ENCODE measurements around the gene UBE2E2. TPM values are rescaled to one million over a fixed set of nuclear protein-coding genes. Genes with fewer than 3 reads are reported as not detected.

Gene UBE2E2
- total and polyA plus RNA-seq, 7 experiments from 2014 or later = 2.4 to 28.8 (median 15.3) TPM

DNA sequence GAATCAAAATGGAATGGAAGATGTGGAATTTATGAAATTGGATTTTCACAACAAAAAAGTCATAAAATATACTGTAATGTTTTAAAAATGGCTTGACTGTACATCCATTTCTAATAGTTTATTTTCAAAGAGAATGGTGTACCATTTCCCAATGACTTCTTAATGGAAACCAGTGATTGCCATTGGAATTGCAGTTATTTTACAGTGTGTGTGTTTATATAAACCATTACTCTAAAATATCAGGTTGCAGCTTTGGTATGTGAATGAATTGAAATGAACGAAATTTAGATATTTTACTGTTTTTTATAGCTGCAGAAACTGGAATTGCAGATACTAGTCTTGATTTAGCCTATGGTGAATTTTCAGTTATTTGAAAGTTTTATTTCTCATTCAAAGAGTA is 165.6 kb downstream of the UBE2E2 start:
- peaks cover under 1 to 21% (median 12%) of the 10 kb centered on the region in 11 donors for H3K9me3 Mint-ChIP-seq
- Histone ChIP-seq H3K9me3 (ENCODE audit: control insufficient read depth in 2 of 3, low read length in 3 of 3) (peaks cover 0 to 3% (median 0%) of the 10 kb centered on the region in 3 experiments), H3K4me1 (ENCODE audit: control insufficient read depth in 2 of 2, insufficient read depth in 2 of 2, low read length in 2 of 2) (no peaks in the 10 kb centered on the region), H3K36me3 (ENCODE audit: control insufficient read depth in 2 of 3, insufficient read depth in 3 of 3, low read length in 3 of 3) (no peaks in the 10 kb centered on the region), H3K4me3 (ENCODE audit: low read length) (no peak overlapping the region), H3K27ac (ENCODE audit: low read depth, low read length) (no peak overlapping the region), H3K27me3 (ENCODE audit: control insufficient read depth in 2 of 2, insufficient read depth in 2 of 2, low read length in 2 of 2) (no peaks in the 10 kb centered on the region)
- no peak overlapping the region for H3K4me3 Mint-ChIP-seq
- peaks cover 0 to 4% (median 0%) of the 10 kb centered on the region in 5 donors for H3K27me3 Mint-ChIP-seq
- DNase-seq (no peak), ATAC-seq (no peak)
- intact Hi-C loops (cut with micrococcal nuclease) = no loop called here
- POLR2A ChIA-PET = interaction anchor here (0.7 kb wide), 1 partner anchor 209 kb away, joined by 3 read pairs; no protein-coding TSS in a partner anchor
- H3K36me3 Mint-ChIP-seq = peaks cover 0 to 7% (median 4%) of the 10 kb centered on the region in 5 donors
- CTCF ChIA-PET = interaction anchor here (0.6 kb wide), 1 partner anchor 33 kb away, joined by 4 read pairs; no protein-coding TSS in a partner anchor
- peaks cover 0 to 8% (median 0%) of the 10 kb centered on the region in 7 donors for H3K4me1 Mint-ChIP-seq
- no peak overlapping the region for H3K27ac Mint-ChIP-seq

DNA sequence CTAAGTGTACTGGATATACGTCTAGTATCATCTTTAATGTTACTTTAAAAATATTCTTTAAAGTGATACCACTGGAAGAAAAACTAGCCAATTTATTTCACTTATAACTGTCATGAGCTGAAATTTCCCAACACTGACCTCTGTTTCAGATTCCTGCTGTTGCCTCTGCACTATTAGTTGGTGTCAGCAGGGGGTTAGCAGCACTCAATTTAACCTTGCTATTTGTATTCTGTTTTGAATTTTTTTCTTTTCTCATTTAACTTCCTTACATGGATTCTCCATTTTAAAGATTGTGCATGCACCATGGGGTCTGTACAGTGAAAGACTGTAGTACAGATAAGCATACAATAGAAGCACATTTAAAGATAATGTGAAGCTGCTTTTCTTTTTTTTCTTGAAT is 169.2 kb downstream of the UBE2E2 start:
- POLR2A ChIA-PET = no interaction called here

DNA sequence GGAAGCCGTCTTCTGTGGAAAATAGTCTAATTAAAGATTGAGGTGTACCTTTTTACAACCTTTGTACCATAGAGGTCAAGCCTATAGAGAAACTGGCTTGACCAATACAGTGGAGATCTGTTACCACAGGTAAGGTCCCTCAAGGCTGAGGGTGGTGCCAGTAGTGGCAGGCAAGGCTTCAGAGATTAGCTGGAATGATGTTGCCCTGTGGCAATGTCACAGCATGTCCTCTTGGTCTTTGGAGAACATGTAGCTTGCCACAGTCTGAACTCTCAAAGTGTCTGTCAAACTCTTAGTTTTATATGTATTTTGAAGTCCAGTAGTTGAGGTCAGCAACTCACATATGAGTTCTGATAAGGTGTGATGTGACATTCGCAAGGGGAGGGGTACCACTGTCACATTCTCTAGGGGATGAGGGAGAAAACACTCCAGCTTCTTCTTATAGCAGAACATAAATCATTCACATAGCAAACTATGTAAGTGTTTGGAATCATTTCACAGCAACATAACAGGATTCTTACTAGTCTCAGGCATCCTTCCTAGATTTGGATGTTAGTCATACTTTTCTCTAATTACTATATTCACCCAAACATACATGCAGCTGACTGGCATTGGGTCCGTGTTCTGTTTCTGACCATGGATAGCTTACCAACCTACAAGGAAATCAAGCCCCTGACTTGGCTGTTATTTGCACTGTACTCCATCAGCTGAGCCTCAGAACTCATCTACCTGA is 173.6 kb downstream of the UBE2E2 start:
- H3K4me3 Mint-ChIP-seq = no peak overlapping the region
- H3K27ac Mint-ChIP-seq = no peak overlapping the region
- ChIA-PET CTCF (no interaction called here), POLR2A (no interaction called here)
- H3K9me3 Mint-ChIP-seq = peaks cover 0 to 3% (median 0%) of the 10 kb centered on the region in 11 donors
- H3K27ac ChIP-seq (ENCODE audit: low read depth, low read length) = no peak overlapping the region
- DNase-seq (no peak), ATAC-seq (no peak)
- no peaks in the 10 kb centered on the region for H3K36me3 ChIP-seq (ENCODE audit: control insufficient read depth in 2 of 3, insufficient read depth in 3 of 3, low read length in 3 of 3)
- H3K27me3 Mint-ChIP-seq = no peaks in the 10 kb centered on the region
- H3K4me3 ChIP-seq (ENCODE audit: low read length) = no peak overlapping the region
- H3K9me3 ChIP-seq (ENCODE audit: control insufficient read depth in 2 of 3, low read length in 3 of 3) = no peaks in the 10 kb centered on the region
- H3K36me3 Mint-ChIP-seq = no peaks in the 10 kb centered on the region
- intact Hi-C loops (cut with micrococcal nuclease) = no loop called here
- H3K27me3 ChIP-seq (ENCODE audit: control insufficient read depth in 2 of 2, insufficient read depth in 2 of 2, low read length in 2 of 2) = no peaks in the 10 kb centered on the region
- peaks cover 0 to 23% (median 13%) of the 10 kb centered on the region in 7 donors for H3K4me1 Mint-ChIP-seq
- no peaks in the 10 kb centered on the region for H3K4me1 ChIP-seq (ENCODE audit: control insufficient read depth in 2 of 2, insufficient read depth in 2 of 2, low read length in 2 of 2)

More for the DNA sequence above, 169.2 kb downstream of the UBE2E2 start:
- ATAC-seq (no peak), DNase-seq (no peak)
- CTCF ChIA-PET = no interaction called here
- no peaks in the 10 kb centered on the region for H3K9me3 ChIP-seq (ENCODE audit: control insufficient read depth in 2 of 3, low read length in 3 of 3)
- Mint-ChIP-seq H3K27me3 (peaks cover 0 to 4% (median 0%) of the 10 kb centered on the region in 5 donors), H3K9me3 (peaks cover 0 to 5% (median 0%) of the 10 kb centered on the region in 11 donors), H3K4me3 (no peak overlapping the region), H3K36me3 (peaks cover 0 to 3% (median 0%) of the 10 kb centered on the region in 5 donors), H3K4me1 (peaks cover 0 to 16% (median 7%) of the 10 kb centered on the region in 7 donors), H3K27ac (no peak overlapping the region)
- H3K27ac ChIP-seq (ENCODE audit: low read depth, low read length) = no peak overlapping the region
- no peak overlapping the region for H3K4me3 ChIP-seq (ENCODE audit: low read length)
- intact Hi-C loops (cut with micrococcal nuclease) = no loop called here
- H3K36me3 ChIP-seq (ENCODE audit: control insufficient read depth in 2 of 3, insufficient read depth in 3 of 3, low read length in 3 of 3) = no peaks in the 10 kb centered on the region
- no peaks in the 10 kb centered on the region for H3K4me1 ChIP-seq (ENCODE audit: control insufficient read depth in 2 of 2, insufficient read depth in 2 of 2, low read length in 2 of 2)
- no peaks in the 10 kb centered on the region for H3K27me3 ChIP-seq (ENCODE audit: control insufficient read depth in 2 of 2, insufficient read depth in 2 of 2, low read length in 2 of 2)

DNA sequence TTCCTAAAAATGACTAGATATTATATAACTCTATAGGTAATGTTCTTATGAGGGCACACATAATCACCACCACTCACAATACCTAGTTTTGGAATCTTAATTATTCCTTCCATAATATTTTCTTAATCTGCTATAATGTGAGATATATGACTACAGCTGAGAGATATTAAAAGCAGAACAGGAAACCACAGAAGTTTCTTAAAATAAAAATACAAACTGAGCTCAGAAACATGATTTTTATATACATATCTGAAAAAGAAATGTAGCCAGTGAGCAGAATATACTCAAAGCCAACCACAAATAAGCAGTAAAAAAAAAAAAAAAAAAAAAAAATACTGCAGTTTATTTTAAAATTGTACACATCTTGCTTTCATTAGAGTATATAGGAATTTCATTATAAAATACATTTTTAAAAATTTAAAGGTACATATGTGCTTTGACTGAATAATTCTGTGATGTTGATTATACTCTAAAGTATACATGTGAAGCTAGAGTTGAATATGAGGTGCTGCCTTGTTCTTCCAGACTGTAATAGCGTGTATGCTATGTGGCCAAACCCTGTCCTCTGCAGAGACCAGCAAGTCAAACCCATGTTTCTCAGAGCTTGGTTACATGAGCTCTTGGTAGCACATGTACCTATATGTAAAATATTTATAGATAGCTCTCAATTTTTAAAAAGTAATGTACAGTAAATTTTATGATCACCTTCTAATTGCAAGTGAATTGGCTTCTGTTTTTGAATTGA is 175.0 kb downstream of the UBE2E2 start:
- peaks cover 0 to 3% (median 0%) of the 10 kb centered on the region in 11 donors for H3K9me3 Mint-ChIP-seq
- intact Hi-C loops (cut with micrococcal nuclease) = no loop called here
- H3K27me3 Mint-ChIP-seq = no peaks in the 10 kb centered on the region
- H3K9me3 ChIP-seq (ENCODE audit: control insufficient read depth in 2 of 3, low read length in 3 of 3) = no peaks in the 10 kb centered on the region
- ATAC-seq = no peak
- no peak overlapping the region for H3K4me3 Mint-ChIP-seq
- no peak overlapping the region for H3K27ac Mint-ChIP-seq
- no peak overlapping the region for H3K4me3 ChIP-seq (ENCODE audit: low read length)
- H3K4me1 Mint-ChIP-seq = peaks cover 0 to 28% (median 18%) of the 10 kb centered on the region in 7 donors
- H3K27ac ChIP-seq (ENCODE audit: low read depth, low read length) = no peak overlapping the region
- DNase-seq = no peak
- POLR2A ChIA-PET = no interaction called here
- CTCF ChIA-PET = interaction anchor here (0.6 to 0.8 kb wide), 2 partner anchors 10 to 408 kb away, joined by 3 read pairs; no protein-coding TSS in a partner anchor
- H3K4me1 ChIP-seq (ENCODE audit: control insufficient read depth in 2 of 2, insufficient read depth in 2 of 2, low read length in 2 of 2) = no peaks in the 10 kb centered on the region
- no peaks in the 10 kb centered on the region for H3K36me3 ChIP-seq (ENCODE audit: control insufficient read depth in 2 of 3, insufficient read depth in 3 of 3, low read length in 3 of 3)
- no peaks in the 10 kb centered on the region for H3K36me3 Mint-ChIP-seq
- no peaks in the 10 kb centered on the region for H3K27me3 ChIP-seq (ENCODE audit: control insufficient read depth in 2 of 2, insufficient read depth in 2 of 2, low read length in 2 of 2)

DNA sequence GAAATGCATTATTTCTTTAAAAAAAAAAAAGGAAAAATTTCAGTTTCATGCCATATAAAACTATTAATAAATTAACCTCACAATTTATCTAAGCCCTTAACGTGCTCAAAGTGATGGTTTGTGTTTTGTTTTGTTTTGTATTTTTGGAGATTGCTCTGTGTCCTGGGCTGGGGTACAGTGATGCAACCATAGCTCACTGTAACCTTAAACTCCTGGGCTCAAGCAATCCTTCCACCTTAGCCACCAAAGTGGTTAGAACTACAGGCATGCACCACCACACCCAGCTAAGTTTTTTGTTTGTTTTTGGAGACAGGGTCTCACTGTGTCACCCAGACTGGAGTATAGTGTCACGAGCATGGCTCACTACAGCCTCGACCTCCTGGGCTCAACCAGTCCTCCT is 180.7 kb downstream of the UBE2E2 start:
- H3K4me1 Mint-ChIP-seq = peaks cover 0 to 15% (median 5%) of the 10 kb centered on the region in 7 donors
- no peaks in the 10 kb centered on the region for H3K27me3 Mint-ChIP-seq
- ATAC-seq (no peak), DNase-seq (no peak)
- peaks cover 0 to 5% (median 0%) of the 10 kb centered on the region in 5 donors for H3K36me3 Mint-ChIP-seq
- ChIA-PET CTCF (no interaction called here), POLR2A (no interaction called here)
- no peaks in the 10 kb centered on the region for H3K36me3 ChIP-seq (ENCODE audit: control insufficient read depth in 2 of 3, insufficient read depth in 3 of 3, low read length in 3 of 3)
- no peaks in the 10 kb centered on the region for H3K4me1 ChIP-seq (ENCODE audit: control insufficient read depth in 2 of 2, insufficient read depth in 2 of 2, low read length in 2 of 2)
- intact Hi-C loops (cut with micrococcal nuclease) = no loop called here
- no peaks in the 10 kb centered on the region for H3K9me3 ChIP-seq (ENCODE audit: control insufficient read depth in 2 of 3, low read length in 3 of 3)
- H3K27me3 ChIP-seq (ENCODE audit: control insufficient read depth in 2 of 2, insufficient read depth in 2 of 2, low read length in 2 of 2) = no peaks in the 10 kb centered on the region
- no peak overlapping the region for H3K27ac ChIP-seq (ENCODE audit: low read depth, low read length)
- H3K4me3 Mint-ChIP-seq = no peak overlapping the region
- no peak overlapping the region for H3K27ac Mint-ChIP-seq
- H3K4me3 ChIP-seq (ENCODE audit: low read length) = no peak overlapping the region
- peaks cover 0 to 3% (median 0%) of the 10 kb centered on the region in 11 donors for H3K9me3 Mint-ChIP-seq

DNA sequence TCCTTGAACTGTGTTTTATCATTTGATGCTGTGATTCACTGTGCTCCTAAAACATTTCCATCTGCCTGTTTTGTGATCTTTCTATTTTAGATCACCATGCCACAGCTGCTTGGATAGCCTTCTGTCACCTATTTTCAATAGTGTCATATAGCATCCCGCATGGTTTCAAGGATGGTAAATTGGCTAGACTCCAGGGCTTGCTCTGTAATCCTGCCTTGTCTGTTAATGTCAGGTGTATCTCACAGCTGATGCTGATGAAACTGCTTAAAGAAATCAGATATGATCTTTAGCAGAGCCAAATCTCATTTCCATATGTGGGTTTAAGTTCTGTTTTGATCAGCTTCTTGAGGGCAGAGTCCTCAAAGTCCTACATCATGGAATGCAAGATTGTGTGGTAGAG is 182.2 kb downstream of the UBE2E2 start:
- CTCF ChIA-PET = no interaction called here
- intact Hi-C loops (cut with micrococcal nuclease) = no loop called here
- H3K27me3 Mint-ChIP-seq = no peaks in the 10 kb centered on the region
- H3K27ac Mint-ChIP-seq = no peak overlapping the region
- Histone ChIP-seq H3K4me1 (ENCODE audit: control insufficient read depth in 2 of 2, insufficient read depth in 2 of 2, low read length in 2 of 2) (no peaks in the 10 kb centered on the region), H3K36me3 (ENCODE audit: control insufficient read depth in 2 of 3, insufficient read depth in 3 of 3, low read length in 3 of 3) (no peaks in the 10 kb centered on the region), H3K9me3 (ENCODE audit: control insufficient read depth in 2 of 3, low read length in 3 of 3) (no peaks in the 10 kb centered on the region), H3K4me3 (ENCODE audit: low read length) (no peak overlapping the region), H3K27ac (ENCODE audit: low read depth, low read length) (no peak overlapping the region), H3K27me3 (ENCODE audit: control insufficient read depth in 2 of 2, insufficient read depth in 2 of 2, low read length in 2 of 2) (no peaks in the 10 kb centered on the region)
- POLR2A ChIA-PET = no interaction called here
- peaks cover 0 to 10% (median 0%) of the 10 kb centered on the region in 5 donors for H3K36me3 Mint-ChIP-seq
- ATAC-seq = no peak
- peaks cover 0 to 1% (median 0%) of the 10 kb centered on the region in 11 donors for H3K9me3 Mint-ChIP-seq
- DNase-seq = no peak
- H3K4me3 Mint-ChIP-seq = no peak overlapping the region
- H3K4me1 Mint-ChIP-seq = peaks cover 0 to 10% (median 5%) of the 10 kb centered on the region in 7 donors
